ENCODE measurements around the gene OR5B3.

DNA sequence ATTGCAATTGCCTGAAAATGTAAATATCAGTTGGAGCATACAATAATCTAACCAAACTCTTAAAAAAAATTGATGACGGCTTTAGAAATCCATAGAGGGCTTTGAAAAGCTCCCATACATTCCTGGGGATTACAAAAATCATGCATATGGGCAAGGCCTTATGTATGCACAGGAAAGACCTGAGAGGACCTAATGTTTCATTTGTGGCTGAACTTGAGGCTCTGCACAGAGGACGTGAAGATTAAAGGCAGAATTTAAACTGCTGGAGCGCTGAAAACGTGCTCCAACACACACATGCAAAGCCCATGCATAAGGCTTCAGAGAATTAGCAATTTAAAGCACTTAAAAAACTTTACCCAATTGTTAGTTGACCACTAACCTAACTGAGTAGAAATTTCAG is 31.8 kb upstream of the OR5B3 start:
- TF ChIP-seq, protein P1, sequence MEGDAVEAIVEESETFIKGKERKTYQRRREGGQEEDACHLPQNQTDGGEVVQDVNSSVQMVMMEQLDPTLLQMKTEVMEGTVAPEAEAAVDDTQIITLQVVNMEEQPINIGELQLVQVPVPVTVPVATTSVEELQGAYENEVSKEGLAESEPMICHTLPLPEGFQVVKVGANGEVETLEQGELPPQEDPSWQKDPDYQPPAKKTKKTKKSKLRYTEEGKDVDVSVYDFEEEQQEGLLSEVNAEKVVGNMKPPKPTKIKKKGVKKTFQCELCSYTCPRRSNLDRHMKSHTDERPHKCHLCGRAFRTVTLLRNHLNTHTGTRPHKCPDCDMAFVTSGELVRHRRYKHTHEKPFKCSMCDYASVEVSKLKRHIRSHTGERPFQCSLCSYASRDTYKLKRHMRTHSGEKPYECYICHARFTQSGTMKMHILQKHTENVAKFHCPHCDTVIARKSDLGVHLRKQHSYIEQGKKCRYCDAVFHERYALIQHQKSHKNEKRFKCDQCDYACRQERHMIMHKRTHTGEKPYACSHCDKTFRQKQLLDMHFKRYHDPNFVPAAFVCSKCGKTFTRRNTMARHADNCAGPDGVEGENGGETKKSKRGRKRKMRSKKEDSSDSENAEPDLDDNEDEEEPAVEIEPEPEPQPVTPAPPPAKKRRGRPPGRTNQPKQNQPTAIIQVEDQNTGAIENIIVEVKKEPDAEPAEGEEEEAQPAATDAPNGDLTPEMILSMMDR (IDR thresholded peaks at IDR 0.05) = no peak
- TF ChIP-seq POLR2A (IDR thresholded peaks at IDR 0.05; ENCODE audit: low read depth) (no peak), EP300 (IDR thresholded peaks at IDR 0.05) (no peak), POLR2AphosphoS5 (IDR thresholded peaks at IDR 0.05) (no peak)
